ENCODE data around the gene OPALIN.
A peak's percentile ranks its signal among the peaks of the same experiment; 100 is the strongest.

OPALIN gene

DNA sequence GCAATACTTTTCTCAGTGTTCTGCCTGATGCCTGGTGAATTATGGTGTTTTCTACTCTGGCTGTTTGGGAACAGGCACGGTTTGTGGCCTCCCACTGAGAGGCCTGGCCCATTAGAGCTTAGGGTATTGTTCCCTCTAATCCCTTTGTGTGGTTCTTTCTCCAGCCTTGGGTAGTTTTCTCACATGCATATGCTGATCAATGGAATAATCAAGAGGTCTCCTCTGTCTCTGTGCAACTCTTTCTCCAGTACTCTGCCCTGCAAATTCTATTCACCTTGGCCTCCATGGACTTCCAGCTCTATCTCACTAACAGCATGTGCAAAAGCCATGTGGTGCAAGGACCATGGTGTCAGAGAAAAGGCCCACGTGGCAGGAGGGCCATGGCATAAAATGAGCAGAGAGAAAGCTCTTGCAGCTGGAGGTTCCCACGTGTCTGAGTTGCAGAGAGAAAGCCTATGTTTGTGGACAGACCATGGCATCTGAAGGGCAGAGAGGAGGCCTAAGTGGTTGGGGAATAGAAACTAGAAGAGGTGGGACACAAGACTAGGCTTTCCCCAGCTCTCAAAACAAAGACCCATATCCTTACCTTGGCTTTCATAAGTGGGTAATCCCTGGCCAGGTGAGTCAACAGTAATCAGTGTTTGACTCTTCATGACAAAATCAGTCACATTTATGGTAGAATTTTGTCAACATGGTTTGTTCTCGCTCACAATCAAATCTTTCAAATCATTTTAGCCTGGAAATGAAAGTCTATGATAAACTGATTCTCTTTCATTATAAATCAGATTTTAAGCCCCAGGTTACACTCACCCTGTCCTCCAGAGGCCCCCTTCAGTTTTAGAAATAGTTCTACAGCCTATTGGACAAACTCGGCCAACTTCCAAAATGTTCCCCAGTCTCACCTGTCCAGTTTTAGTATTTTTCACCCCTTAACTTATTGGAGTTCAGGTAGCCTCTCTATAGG, 17.3 kb downstream of the OPALIN start:
- no peak for DNase-seq (ENCODE audit: low read depth, low spot score)
- H3K27ac ChIP-seq, result no peak overlapping the region

DNA sequence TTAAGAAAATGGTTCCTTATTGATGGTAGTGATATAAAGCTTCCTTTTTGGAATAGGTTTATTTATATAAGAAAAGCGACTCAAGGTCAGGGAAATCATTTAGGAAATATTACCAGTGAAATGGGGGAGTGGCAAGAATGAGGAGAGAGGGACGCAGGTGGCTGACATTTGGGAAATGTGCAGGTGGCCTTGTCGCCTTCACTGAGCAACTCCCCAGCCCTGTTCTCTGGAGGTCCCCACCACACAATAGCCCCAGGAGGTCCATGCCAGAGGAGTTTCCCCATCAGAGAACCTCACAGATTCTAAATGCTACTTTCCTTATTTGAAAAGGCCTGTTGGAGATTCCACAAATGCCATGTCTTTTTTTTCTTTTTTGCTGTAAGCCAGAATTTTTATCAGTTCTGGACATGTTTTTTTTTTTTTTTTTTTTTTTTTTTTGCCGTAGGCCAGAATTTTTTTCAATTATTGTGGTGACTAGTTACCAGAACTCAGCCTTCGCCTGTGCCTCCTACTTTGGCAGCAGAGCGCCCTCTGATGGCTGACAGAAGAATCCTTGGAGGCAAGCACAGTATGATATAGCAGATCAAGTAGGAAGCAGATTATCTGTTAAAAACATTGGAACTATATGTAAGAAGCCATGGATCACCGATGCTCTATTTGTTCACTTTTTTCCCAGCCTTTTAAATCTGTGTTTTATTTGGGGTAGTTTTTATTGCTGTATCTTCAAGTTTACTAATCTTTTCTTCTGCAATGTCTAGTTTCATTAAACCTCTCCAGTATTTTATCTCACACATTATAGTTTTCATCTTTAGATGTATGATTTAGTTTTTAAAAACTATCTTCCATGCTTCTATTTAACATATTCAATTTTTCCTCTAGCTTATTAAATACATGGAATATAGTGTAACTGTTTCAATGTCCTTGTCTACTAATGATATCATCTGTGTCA, 18.6 kb downstream of the OPALIN start:
- H3K27ac ChIP-seq, result no peak overlapping the region
- peak; percentile 16 for DNase-seq (ENCODE audit: low read depth, low spot score)

DNA sequence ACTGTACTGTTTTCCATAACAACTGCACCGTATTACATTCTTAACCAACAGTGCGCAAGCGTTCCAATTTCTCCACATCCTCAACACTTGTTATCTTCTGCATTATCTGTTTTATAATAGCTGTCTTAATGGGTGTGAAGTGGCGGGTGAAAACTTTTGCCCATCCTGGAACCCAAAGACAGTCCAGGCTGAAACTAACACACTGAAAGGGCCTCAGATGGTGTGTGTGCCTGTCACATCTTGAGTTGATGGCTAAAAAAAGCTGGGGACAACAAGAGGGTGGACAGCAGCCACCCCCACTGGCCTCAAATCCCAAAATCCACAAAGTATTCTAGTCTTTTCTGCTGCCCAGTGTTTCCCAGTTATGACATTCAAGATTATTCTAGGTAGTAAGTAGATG, 19.4 kb downstream of the OPALIN start:
- no peak overlapping the region for H3K27ac ChIP-seq
- DNase-seq (ENCODE audit: low read depth, low spot score), result no peak

DNA sequence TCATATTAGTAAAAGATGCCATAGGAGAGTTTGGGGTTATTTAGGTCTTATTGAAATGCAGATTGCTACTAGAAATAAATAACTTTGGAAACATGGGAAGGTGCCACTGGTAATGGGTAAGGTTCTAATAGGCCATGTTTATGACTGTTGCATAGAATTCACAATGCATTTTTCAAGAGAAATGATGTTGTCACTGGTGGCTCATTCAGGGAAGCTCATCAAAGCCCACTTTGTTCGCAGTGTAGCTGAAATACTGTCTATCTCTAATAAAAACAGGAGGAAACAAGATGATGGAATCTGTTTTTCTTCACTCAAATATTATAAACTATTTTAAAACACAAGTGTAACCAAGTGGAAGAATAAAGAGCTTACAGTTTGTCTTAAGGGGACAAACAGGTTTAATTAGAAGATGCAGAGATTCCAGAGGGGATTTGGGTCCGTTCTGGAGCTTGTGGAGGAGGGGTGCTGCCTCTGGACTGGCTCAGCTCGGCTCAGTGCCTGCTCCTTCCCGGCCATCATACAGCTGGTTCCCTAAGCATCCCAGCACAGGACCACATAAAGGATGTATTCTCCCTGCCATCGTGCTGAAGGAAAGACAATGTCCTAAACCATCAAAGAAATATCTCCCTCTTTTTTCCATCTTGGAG, 20.4 kb downstream of the OPALIN start:
- no peak for DNase-seq (ENCODE audit: low read depth, low spot score)
- H3K27ac ChIP-seq, result no peak overlapping the region

DNA sequence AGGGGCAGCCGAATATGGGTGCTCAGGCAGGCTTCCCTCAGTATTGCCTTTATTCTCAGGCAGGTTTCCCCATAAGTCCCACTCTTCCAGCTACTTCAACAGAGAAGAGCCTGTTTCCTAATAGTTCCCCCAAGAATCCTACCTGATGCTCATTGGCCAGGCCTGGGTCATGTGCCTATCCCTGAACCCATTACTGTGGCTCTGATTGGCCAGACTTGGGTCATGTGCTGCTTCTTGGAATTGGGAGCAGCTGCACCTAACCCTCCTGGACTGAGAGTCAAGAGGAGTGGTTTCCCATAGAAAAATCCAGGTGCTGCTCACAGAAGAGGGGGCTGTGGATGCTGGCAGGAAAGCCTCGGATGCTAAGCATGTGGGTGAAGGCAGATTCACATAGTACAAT, 21.7 kb downstream of the OPALIN start:
- DNase-seq (ENCODE audit: low read depth, low spot score), result no peak
- H3K27ac ChIP-seq, result no peak overlapping the region

DNA sequence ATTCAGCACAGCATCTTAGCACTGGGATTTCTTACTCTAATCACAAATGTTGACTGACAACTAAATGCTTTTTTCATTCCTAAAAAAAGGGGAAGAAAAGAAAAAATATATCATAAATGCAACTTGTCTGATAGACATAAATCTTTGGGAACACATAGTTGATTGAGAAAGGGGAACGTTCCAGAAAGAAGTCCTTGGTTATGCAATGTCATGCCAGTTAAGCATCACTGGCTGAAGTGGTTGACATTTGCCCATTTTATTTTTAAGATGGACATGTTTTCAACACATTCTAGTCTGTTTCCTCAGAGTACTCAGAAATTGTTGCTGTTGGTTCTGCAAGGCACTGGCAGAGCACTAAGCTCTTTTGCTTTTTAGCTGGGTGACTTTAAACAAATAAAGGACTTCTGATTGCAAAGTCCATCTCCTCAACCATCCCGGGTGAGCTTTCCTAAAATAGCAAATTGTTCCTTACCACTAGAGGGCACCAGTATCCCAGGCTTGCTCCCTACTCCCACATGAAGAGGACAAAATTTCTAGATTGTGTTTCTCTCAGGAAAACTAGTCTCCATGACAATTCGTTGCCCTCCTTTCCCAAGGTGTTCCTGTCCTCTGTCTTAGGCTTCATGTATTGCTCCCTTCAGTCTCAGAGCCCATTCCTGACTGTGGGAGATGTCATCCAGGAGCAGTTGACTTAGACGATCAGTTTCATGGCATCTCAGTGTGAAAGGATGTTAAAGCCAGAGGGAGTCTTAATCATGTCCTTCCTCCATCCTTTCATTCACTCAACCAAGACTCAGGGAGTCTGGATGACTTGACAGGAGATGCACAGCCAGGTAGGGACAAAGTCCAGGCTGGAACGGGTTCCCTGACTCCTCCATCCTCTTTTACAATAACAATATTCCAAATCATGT, 23.9 kb downstream of the OPALIN start:
- H3K27ac ChIP-seq, result no peak overlapping the region
- DNase-seq (ENCODE audit: low read depth, low spot score), result peak; percentile 3

DNA sequence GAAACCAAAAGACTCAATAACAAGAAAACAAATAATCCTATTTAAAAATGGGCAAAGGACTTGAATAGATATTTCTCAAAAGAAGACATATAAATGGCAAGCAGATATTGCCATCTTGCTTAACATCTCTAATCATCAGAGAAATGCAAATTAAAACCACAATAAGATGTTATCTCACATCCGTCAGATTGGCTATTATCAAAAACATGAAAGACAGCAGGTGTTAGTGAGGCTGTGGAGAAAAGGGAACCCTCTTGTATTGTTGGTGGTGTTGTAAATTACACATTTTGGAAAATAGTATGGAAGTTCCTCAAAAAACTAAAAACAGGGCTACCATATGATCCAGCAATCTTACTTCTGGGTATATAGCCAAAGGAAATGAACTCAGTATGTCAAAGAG, 25.7 kb downstream of the OPALIN start:
- no peak for DNase-seq (ENCODE audit: low read depth, low spot score)
- no peak overlapping the region for H3K27ac ChIP-seq

DNA sequence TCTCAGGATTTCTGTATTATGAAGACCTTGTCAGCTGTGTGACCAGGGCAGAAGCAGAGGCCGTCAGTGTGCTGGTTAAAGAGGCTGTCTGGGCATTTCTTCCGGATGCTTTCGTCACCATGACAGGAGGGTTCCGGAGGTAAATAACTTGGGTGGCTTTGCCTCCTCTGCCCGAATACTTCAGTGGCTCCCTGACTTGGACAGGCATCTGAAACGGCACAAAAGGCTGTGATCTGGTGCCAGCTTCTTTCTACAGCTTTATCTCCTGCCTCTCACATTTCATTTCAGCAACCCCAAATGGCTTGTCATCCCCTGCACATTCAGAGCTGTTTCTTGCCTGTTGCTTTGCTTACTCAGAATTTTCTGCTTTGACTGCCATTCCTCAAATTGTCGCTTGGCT, 31.3 kb downstream of the OPALIN start:
- H3K27ac ChIP-seq, result no peak overlapping the region
- no peak for DNase-seq (ENCODE audit: low read depth, low spot score)

DNA sequence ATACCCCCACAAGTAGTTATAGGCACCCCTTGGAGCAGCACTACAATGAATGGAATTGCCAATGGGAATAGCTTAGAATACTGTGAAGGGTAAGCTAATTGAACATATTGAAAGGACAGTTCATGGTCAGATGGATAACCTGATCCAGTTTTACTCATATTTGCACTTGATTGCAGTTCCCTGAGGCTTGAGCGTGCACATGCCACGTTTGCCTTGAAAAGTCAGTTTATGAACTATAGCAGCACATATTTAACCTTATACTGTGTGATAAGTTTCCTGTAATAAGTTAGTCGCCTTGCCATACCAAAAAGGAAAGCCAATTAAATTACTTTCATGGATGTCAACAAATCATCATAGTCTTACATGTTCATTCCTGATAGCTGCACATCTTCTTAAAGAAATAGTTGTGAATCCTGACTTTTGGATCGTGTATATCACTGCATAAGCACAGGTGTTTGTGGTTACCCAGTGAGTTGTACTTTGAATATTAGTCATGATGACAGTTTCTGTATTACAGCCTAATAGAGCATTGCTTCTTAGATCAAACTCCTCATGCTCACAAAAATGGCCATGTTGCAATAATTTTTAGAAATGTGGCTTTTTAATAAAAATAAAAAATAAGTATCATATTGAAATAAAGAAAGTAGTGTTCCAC, 33.0 kb downstream of the OPALIN start:
- no peak for DNase-seq (ENCODE audit: low read depth, low spot score)
- no peak overlapping the region for H3K27ac ChIP-seq

DNA sequence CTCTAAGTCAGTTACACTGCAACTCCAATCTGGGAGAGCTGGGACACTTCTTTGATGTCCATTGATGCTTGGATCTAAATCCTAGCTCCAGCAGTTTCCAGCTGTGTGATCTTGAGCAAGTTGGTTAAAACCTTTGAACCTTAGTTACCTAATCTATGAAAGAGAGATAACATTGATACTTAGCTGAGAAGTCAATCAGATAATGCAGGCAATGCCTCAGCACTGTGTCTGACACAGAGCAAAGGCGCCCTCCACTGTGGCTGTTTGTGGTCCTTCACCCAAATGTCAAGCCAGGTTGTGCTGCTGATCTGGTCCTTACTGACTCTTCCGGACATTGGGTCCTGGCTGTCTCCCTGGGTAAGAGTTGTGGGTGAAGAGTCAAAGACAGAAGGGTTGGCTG, 34.4 kb downstream of the OPALIN start:
- DNase-seq (ENCODE audit: low read depth, low spot score), result no peak
- H3K27ac ChIP-seq, result no peak overlapping the region

DNA sequence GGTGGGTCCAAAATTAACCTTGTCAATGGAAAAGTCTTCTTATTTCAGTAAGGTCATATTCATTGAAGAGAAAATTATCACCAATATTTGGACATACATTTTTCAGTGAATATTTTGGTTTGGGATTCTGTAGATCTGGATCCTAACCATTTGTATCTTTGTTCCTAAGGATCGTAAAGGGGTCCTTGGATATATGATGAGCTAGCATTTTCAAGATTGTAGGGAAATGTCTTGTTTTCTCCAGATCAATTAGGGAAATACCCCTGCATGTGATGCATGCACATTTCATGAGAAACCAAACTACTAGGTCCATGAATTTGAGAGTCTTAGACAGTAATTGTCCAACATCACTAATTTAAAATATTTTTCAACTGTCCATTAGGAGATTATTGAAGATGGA, 36.5 kb downstream of the OPALIN start:
- no peak for DNase-seq (ENCODE audit: low read depth, low spot score)
- no peak overlapping the region for H3K27ac ChIP-seq

DNA sequence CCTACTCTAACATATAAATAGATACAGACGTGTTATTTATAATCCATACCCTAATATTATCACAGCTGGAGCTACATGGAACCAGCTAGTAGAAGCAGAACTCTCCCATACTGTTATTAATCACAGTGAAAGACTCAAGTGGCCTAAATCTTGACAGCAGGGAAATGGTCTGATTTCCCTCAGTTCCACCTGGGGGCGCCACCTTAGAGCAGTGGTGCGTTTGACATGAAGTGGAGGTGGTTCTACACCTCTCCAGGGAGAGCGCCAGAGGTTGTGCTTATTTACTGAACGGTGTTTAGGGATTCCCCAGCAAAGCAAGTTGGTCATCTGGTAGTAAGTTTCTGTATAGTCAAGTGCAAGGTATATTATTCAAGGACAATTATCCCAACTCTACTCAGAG, 37.0 kb downstream of the OPALIN start:
- no peak for DNase-seq (ENCODE audit: low read depth, low spot score)
- H3K27ac ChIP-seq, result no peak overlapping the region

DNA sequence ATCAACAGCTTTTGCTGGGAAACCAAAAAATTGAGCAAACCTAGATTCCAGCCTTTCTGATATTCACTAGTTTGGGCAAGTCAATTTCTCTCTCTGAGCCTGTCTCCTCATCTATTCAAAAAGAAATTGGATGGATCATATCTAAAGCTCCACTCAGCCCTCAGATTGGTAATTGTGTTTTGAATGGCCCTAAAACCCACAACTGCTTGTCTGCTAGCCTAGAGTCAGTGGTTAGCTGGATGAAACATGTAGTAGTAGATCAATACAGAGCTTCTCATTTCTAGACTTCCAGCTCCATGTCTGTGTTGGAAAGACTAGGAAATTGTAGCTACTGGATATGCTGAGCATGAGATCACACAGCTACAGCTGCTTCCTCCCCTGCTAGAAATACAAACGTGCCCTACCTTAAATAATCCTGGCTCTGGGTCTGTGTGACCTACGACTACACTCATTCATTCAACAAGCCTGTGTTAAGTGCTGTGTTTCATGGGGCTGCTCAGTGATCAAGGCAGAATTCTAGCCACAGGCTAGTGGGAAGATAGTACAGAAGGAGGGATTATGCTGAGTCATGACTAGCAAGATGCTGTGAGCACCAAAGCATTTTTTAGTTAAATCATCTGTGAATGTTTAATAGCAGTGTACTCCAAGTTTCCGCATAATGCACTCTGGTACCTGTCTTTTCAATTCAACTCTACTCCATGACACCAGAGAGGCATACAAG, 38.9 kb downstream of the OPALIN start:
- DNase-seq (ENCODE audit: low read depth, low spot score), result no peak
- H3K27ac ChIP-seq, result no peak overlapping the region

DNA sequence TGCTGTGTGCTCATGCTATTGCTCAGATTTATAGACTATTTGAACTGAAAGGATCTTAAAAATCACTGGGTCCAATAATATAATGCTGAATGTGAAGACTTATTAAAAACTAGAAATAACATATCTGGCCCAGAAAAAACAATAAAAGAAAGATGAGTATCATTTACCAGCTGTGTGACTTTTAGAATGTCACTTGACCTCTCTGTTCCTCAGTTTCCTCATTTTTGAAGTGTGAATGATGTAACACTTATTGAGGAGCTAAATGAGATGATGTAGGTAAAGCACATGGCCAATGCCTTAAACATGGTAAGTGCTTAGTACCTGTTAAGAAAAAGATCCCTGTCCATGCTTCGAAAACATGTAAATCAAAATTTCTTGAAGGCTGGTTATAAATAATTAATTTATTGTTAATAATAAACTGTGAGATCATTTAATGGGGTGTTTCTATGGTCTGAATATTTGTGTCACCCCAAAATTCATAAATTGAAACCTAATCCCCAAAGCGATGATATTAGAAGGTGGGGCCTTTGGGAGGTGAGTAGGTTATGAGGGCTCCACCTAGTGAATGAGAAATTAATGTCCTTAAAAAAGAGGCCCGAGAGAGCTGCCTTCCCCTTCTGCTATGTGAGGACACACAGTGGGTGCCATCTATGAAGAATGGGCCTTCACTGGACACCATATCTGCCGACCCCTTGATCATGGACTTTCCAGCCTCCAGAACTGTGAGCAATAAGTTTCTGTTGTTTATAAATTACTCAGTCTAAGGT, 41.6 kb downstream of the OPALIN start:
- DNase-seq (ENCODE audit: low read depth, low spot score), result no peak
- no peak overlapping the region for H3K27ac ChIP-seq

DNA sequence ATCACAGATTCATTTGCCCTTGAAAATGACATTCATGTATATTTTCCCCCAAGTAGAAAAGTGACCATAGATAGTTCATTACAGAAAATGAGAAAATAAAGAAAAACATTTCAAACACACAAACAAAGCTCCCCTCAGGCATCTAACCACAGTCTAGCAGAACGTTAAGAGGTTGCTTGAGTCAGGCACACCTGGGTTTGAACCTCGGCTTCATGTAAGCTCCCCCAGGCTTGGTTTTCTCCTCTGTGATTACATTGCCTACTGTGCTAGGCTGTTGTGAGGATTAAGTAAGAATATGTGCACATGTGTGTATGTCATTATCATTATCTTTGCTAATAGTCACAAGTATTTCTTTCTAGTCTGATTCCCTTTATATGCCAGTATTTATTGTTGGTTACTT, 45.5 kb downstream of the OPALIN start:
- DNase-seq (ENCODE audit: low read depth, low spot score), result no peak
- H3K27ac ChIP-seq, result no peak overlapping the region

DNA sequence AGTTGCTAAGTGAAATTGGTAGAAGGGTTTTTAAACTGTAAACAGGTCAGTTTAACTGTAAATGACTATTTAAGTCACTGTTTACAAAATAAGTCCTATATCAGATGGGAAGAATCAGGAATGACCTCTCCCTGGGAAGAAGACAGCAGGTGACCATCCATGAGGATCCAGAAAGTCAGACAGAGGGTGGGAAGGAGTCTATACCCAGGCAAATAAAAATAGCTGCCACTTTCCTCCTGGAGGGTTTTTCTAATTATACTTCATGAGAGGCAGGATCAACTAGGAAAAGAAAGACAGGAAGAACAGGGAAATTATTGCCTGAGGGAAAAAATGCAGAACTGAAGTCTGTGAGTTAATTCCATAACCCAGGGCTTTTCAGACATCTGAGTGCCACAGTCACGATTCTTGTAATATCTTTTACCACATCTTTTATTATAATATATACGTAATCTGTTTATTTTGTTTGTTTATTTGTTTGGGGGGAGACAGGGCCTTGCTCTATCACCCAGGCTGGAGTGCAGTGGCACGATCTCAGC, 47.6 kb downstream of the OPALIN start:
- DNase-seq (ENCODE audit: low read depth, low spot score), result no peak
- no peak overlapping the region for H3K27ac ChIP-seq

DNA sequence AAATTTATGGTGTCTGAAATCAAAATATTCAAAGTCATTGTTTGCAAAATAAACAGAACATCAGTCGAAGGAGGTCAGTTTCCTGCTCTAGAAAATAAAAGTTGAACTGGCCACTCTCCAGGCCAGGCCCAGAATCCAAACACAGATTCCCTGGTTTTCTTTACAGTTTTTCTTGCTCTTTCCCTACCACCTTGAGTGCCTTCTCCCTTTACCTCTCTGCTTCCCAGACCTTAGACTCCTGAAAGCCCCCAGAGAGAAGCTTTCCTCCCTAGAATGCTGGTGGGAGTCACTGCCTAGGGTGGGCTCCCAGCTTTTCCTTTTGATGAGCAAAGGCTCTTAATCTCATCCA, 48.5 kb downstream of the OPALIN start:
- no peak for DNase-seq (ENCODE audit: low read depth, low spot score)
- no peak overlapping the region for H3K27ac ChIP-seq
